HG03378 (cell line): ENCODE measurements around the gene SEMA4A.
A peak's percentile ranks its signal among the peaks of the same experiment; 100 is the strongest.
"Not testable (repeated sequence)": the region's sequence is repeated elsewhere in the genome, so short reads cannot be mapped to it uniquely, and the experiment has no call there.

Source experiments
- ATAC-seq: cut with Tn5 transposase; IDR thresholded peaks from one replicate; pipeline ENCODE4 v1.9.1; 2021; ENCODE audit warnings: mild to moderate bottlenecking, moderate library complexity; ENCODE audit not compliant: unreplicated experiment

SEMA4A gene

DNA sequence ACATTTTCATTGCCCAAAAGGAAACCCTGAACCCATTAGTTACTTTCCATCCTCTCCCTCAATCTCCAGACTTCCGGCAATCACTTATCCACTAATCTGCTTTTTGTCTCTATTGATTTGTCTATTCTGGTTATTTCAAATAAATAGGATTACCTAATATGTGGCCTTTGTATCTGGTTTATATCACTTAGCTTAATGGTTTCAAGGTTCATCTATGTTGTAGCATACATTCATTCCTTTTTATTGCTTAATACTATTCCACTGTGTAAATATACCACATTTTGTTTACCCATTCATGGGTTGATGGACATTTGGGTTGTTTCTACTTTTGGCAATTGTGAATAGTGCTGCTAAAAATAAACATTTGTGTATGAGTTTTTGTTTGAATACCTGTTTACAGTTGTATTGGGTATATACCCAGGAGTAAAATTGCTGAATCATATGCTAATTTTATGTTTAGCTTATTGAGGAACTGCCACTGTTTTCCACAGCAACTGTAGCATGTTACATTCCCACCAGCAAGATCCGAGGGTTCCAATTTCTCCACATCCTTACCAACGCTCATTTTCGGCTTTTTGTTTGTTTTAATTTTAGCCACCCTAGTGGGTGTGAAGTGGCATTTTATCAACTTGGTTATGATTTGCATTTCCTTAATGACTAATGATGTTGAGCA, 38.0 kb downstream of the SEMA4A start:
- no peak for ATAC-seq

DNA sequence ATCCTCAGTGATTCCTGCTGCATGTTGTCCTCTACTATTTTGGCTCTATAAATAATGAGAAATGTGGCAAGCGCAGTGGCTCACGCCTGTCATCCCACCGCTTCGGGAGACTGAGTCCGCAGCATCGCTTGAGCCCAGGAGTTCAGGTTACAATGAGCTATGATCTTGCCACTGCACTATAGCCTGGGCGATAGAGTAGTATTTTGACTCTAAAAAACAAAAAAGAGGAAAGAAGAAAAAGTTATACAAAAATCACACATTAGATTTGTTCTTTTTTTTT, 39.8 kb downstream of the SEMA4A start:
- no peak for ATAC-seq

DNA sequence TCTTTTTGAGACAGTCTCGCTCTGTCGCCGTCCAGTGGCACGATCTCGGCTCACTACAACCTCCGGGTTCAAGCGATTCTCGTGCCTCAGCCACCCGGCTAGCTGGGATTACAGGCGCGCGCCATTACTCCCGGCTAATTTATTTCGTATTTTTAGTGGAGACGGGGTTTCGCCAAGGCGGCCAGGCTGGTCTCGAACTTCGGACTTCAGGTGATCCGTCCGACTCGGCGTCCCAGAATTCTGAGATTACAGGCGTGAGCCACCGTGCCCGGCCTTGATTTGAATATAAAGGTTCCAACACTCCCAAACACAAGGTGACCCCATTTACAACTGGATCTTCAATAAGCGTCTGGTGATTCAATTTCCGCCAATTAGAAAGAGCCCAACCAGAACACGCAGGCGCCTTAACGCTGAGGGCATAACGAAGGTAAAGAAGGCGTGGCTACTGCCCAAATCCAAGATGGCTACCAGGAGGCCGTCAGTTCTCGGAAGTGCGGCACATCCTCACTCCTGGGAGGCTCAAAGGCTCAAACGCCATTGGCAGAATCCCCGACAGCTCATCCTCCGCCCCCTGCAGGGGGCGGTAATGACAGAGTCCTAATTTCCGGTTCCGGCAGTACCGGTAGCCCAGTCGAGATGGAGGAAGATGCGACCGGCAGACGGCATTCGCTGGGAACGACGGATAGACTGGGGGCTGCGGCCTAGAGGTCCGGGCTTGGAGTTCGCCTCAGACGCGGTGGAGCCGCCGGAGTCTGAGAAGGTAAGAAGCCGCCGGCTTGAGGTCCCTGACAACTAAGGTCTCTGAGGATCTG, 40.3 kb downstream of the SEMA4A start, which contains the start of gene SLC25A44:
Gene SLC25A44, plus strand, starts transcription at position 617 of the 812 bp plus-strand sequence. CDS start 5,744 bp downstream, outside the sequence.
- ATAC-seq, result peak; percentile 91

DNA sequence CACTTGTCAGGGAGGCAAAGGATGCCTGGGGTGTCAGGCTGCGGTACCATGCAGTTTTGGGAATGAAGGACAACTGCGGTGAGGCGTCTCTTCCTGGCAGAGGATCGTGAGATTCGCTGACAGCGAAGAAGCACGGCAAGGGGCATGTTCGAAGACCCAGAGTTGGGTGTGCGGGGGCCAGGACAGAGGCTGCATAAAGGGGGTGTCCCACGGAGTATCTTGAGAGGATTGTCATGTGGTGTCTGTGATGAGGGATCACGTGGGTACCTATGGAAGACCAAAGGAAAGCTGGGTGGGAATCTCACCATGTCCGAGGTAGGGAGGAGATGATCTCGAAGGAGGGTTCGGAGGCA, 40.9 kb downstream of the SEMA4A start:
- no peak for ATAC-seq

DNA sequence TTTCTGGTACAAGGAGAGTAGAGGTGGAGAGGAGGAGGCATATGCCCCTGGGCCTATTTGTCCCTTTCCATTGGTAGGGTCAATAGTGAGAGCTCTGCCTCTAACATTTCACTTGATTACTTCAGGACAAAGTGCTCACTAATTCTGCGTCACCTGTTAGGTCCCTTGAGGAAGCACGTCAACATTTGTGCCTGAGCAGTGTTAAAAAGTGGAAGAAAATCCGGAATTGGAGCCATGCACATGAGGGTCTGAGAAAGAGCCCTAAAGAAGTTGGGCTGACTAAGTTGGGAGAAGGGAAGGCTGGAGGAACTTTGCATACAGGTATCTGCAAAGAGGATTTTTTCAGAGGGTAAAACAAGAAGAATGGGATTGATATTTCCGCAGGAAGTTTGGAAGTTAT, 42.5 kb downstream of the SEMA4A start:
- ATAC-seq, result no peak

DNA sequence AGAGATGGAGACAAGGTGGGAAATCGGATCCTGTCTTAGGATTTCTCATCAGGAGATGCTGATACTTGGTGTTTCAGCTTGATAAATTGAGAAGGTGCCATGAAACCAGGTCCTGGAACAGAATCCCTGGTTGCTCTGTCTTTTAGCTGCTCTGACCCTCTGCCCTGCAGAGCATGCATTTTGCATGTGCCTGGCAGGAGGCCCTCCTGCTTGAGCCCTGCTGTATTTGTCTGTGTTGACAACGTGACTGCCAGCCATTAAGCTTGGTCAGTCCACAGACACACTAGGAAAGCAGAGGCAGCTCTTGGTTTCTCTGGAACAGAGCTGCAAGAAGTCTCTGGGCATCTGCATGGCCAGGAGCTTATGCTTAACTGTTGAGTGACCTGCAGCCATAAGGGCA, 43.1 kb downstream of the SEMA4A start:
- no peak for ATAC-seq

DNA sequence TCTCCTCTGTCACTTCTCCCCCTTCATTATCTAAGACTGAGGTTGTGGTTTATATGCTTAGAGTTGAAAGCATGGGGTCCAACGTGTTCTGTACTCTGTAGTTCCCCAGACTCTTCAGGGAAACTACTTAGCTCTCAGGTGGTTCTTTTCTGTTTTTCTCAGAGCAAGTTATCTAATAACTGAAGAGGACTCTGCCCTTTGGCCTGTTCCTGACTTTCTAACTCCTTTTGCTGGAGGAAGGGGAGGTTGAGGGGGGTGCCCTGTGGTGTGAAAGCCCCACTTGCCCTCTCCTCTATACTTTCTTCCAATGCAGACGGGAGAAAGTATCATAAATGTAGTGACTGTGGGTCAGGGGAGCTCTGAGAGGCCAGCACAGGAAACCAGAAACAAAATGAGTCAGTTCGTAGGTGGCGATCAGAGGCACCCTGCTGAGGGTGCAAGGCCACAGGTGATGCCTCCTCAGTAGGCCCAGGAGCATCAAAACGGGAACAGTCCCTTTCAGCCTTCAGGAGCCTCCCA, 45.5 kb downstream of the SEMA4A start:
- ATAC-seq, result no peak

DNA sequence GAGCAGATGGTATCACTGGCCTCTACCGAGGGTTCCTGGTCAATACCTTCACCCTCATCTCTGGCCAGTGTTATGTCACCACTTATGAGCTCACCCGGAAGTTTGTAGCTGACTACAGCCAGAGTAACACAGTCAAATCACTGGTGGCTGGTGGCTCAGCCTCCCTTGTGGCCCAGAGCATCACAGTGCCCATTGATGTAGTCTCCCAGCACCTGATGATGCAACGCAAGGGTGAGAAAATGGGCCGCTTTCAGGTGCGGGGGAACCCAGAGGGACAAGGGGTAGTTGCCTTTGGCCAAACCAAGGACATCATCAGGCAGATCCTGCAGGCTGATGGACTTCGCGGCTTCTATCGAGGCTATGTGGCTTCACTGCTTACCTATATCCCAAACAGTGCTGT, 46.7 kb downstream of the SEMA4A start:
- ATAC-seq, result no peak

DNA sequence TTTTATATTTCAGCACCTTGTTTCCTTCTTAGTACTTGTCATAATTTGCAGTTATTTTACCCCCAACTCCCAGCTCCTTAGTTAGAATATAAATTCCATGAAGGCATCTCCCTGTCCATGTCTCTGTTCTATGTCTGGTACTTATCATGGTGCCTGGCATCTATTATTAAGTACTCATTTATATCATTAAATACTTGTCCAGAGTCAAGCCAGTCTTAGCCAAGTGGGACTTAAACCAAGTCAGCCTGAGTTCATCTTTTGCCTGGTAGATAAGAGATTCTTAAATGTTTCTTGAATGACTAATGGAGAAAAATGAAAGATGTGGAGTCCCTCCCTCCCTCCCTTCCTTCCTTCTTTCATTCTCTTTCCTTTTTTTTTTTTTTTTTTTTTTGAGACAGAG, 49.9 kb downstream of the SEMA4A start:
- ATAC-seq, result no peak

DNA sequence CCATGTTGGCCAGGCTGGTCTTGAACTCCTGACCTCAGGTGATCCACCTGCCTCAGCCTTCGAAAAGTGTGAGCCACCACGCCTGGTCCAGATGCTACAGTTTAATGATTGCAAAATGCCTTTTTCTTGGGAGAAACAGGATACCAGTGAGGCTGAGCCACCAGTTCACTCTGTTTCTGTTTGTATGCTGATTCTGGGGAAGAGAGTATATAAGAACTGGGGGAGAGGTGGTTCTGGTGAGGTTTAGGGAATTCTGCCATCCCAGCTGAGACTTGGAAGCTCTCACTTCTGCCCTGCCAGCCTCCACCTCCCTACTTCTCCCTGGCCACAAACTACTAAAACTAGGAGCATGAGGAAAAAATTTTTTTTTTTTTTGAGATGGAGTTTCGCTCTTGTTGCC, 51.3 kb downstream of the SEMA4A start:
- ATAC-seq, result no peak

DNA sequence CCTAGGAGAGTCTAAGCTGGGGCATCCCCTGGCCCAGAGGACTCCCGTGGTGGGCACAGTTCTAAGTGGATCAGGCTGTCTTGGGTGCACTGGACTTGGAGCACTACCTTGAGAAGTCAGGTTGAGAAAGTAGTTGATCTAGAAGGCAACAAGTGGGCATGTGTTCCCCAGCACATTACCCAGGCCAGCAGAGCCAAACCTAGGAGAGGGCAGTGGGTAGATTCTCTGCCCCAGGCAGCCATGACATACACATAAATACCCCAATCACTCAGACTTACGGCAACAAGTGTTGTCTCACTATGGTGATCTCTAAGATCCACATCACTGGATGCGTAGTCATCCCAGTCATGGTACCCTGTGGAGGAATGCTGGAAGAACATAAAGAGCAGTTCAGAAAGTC, 57.9 kb downstream of the SEMA4A start:
- ATAC-seq, result no peak

DNA sequence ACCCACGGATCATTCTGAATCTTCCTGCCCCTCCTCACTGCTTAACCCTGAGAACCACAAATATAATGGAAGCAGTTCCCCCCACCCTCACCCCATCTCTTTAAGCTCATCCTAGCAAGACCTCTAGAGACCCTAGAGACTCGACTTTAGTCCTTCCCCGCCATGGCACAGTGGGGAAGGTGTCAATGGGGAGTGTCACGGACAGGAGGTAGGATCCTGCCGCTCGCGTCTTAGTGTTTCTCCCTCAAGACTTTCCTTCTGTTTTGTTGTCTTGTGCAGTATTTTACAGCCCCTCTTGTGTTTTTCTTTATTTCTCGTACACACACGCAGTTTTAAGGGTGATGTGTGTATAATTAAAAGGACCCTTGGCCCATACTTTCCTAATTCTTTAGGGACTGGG, 58.7 kb downstream of the SEMA4A start:
- no peak for ATAC-seq

DNA sequence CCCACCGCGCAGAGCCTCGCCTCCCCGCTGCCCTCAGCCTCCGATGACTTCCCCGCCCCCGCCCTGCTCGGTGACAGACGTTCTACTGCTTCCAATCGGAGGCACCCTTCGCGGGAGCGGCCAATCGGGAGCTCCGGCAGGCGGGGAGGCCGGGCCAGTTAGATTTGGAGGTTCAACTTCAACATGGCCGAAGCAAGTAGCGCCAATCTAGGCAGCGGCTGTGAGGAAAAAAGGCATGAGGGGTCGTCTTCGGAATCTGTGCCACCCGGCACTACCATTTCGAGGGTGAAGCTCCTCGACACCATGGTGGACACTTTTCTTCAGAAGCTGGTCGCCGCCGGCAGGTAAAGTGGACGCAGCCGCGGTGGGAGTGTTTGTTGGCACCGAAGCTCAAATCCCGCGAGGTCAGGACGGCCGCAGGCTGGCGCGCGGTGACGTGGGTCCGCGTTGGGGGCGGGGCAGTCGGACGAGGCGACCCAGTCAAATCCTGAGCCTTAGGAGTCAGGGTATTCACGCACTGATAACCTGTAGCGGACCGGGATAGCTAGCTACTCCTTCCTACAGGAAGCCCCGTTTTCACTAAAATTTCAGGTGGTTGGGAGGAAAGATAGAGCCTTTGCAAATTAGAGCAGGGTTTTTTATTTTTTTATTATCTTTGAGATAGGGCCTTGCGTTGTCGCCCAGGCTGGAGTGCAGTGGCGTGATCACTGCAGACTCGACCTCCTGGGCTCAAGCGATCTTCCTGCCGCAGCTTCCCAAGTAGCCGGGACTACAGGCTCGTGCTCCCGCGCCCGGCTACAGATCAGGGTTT, 59.7 kb downstream of the SEMA4A start, which contains the start of gene PMF1:
Gene PMF1, plus strand, starts transcription at position 175 of the 811 bp plus-strand sequence. Its CDS starts 9 bp downstream, at position 184.
- peak; percentile 84 for ATAC-seq

DNA sequence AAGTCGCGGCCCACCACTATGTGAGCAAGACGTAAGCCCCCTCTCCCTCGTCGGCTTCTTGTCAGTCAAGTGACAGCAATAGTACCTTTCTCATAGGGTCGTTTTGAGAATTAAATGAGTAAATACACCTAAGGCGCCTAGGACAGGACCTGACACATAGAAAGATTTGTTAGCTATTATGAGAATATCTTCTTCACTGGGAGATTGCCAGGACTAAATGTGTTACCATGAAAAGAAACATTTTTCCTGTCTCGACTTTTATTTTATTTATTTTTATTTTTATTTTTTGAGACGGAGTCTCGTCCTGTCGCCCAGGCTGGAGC, 60.2 kb downstream of the SEMA4A start:
- no peak for ATAC-seq

DNA sequence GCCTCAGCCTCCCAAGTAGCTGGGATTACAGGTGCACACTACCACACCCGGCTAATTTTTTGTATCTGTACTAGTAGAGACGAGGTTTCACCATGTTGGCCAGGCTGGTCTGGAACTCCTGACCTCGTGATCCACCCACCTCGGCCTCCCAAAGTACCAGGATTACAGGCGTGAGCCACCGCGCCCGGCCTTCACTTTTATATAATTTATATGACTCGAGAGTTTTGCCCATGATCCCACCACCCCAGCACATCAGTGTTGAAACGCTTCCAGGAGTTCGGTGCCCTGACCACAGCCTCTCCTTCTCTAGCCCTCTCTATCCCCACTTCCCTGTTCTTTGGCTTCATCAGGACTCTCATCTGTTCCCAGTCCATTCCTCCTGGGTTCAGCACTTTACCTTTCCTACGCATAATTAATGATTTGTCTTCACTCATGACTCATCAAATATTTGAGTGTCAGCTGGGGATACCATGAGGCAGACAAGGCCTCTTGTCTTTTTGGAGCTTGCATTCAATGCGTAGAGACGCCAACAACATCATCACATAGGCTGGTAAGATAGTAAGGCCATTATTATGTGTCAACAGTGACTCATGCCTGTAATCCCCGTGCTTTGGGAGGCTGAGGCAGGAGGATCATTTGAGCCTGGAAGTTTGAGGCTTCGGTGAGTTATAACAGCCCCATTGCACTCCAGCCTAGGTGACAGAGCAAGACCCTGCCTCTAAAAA, 60.8 kb downstream of the SEMA4A start:
- ATAC-seq, result no peak

DNA sequence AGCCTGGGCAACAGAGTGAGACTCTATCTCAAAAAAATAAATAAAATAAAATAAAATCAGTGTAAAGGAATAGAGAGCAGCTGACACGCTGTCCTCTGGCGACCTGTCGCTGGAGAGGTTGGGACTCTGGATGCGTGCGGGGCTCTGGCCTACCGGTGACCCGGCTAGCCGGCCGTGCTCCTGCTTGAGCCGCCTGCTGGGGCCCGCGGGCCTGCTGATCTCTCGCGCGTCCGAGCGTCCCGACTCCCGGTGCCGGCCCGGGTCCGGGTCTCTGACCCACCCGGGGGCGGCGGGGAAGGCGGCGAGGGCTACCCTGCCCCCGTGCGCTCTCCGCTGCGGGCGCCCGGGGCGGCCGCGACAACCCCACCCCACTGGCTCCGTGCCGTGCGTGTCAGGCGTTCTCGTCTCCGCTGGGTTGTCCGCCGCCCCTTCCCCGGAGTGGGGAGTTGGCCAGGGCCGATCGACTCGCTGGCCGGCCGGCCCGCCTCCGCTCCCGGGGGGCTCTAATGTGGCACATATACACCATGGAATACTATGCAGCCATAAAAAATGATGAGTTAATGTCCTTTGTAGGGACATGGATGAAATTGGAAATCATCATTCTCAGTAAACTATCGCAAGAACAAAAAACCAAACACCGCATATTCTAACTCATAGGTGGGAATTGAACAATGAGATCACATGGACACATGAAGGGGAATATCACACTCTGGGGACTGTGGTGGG, 63.1 kb downstream of the SEMA4A start:
- ATAC-seq, result not testable (repeated sequence)

DNA sequence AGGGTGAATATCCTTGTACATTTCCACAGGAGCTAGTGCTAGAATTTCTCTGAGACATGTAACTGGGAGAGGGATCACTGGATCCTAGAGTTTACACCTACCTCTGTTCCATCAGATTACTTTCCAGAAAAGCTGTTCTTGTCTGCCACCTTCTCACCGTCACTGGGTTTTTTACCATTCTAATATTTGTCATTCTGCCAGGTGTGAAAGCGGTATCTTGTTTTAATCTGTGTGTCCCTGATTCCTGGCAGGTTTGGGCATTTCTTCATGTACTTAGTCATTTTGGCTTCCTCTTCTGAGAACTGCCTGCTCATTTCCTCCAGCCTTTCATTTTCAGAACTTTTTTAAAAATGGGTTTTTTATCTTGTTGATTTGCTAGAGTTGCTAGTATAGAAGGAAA, 64.5 kb downstream of the SEMA4A start:
- no peak for ATAC-seq

DNA sequence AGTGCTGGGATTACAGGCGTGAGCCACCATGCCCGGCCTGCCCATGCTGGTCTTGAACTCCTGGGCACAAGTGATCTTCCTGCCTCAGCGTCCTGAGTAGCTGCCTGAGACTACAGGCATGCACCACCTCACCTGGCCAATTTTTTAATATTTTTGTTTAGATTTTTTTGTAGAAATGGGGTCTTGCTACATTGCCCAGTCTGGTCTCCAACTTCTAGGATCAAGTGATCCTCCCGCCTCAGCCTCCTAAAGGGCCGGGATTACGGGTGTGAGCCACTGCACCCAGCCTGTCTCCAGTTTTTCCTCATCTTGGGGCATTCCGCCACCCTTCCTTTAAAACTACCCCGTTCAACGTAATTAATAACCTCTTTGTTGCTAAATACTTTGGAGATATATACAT, 66.8 kb downstream of the SEMA4A start:
- ATAC-seq, result no peak

DNA sequence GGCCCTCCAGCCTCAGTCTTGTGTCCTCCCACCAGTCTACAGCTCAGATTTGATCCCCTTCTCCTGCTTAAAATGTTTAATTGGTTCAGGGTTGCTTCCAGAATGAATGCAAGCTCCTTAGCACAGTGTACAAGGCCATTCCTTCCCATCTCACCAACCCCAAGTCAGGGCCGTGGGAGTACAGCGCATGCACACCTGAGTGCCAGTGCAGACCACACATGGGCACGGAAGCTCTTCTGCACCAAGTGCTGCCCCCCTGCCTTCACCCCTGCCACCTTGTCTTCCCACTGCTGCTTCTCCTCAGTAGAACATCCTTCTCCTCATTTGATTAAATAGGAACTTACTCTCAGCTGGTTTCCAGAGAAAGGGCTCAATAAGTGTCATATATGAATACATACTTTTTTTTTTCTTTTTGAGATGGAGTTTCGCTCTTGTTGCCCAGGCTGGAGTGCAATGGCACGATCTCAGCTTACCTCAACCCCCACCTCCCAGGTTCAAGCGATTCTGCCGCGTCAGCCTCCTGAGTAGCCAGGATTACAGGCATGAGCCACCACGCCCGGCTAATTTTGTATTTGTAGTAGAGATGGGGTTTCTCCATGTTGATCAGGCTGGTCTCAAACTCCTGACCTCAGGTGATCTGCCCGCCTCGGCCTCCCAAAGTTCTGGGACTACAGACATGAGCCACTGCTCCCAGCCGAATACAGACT, 68.8 kb downstream of the SEMA4A start:
- no peak for ATAC-seq

DNA sequence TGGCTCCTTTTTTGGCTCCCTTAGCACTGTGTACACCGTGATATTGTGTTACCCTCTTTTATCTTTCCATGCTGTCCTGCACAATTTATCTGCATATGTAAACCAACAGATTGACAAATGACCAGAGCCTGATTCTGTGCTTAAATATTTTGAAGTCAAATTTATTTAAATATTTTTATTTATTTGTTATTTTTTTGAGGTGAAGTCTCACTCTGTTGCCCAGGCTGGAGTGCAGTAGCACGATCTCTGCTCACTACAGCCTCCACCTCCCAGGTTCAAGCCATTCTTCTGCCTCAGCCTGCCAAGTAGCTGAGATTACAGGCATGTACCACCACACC, 72.3 kb downstream of the SEMA4A start:
- no peak for ATAC-seq
